ENCODE results near the gene KIF2C. TPM values are rescaled to one million over a fixed set of nuclear protein-coding genes. Genes with fewer than 3 reads are reported as not detected.

KIF2C gene
- polyA plus RNA-seq, 3 donors: 0.13 to 0.29 (median 0.24) TPM

- Mint-ChIP-seq H3K4me3 (peak overlapping the region; percentile 77 to 81), H3K27me3 (ENCODE audit: low read depth in 3 of 3) (peaks cover under 1 to 8% (median 2%) of the 10 kb centered on the region in 3 donors), H3K9me3 (peaks cover 0 to 3% (median 0%) of the 10 kb centered on the region in 7 donors), H3K4me1 (peaks cover 68% of the 10 kb centered on the region), H3K27ac (peak overlapping the region; percentile 83 to 92 (median 89)), H3K36me3 (peaks cover 6 to 8% of the 10 kb centered on the region in 2 donors)
- TF ChIP-seq, protein P1, sequence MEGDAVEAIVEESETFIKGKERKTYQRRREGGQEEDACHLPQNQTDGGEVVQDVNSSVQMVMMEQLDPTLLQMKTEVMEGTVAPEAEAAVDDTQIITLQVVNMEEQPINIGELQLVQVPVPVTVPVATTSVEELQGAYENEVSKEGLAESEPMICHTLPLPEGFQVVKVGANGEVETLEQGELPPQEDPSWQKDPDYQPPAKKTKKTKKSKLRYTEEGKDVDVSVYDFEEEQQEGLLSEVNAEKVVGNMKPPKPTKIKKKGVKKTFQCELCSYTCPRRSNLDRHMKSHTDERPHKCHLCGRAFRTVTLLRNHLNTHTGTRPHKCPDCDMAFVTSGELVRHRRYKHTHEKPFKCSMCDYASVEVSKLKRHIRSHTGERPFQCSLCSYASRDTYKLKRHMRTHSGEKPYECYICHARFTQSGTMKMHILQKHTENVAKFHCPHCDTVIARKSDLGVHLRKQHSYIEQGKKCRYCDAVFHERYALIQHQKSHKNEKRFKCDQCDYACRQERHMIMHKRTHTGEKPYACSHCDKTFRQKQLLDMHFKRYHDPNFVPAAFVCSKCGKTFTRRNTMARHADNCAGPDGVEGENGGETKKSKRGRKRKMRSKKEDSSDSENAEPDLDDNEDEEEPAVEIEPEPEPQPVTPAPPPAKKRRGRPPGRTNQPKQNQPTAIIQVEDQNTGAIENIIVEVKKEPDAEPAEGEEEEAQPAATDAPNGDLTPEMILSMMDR (IDR thresholded peaks at IDR 0.05): no peak
- intact Hi-C loops (cut with micrococcal nuclease): loop anchor here (10.0 kb wide), 2 partner anchors 49 to 51 kb away; partner anchors contain the start of genes ARMH1 (in 1 of the 2), RPS8 (in 1 of the 2) and TMEM53 (in 1 of the 2)
- 33% methylated on average over 20 of the region's 28 CpGs for WGBS (ENCODE audit: insufficient coverage)
- peak overlapping the region; percentile 52 to 71 for H3K27ac ChIP-seq (ENCODE audit: low read depth in 1 of 2, low read length in 2 of 2)
- no peaks in the 10 kb centered on the region for H4K20me1 ChIP-seq (ENCODE audit: insufficient read depth, low read length)
- peak overlapping the region; percentile 9 to 73 (median 31) for H3K4me3 ChIP-seq (replicated peaks in 1 of 3; ENCODE audit: low read depth in 2 of 3, low read length in 3 of 3)
- H3K9ac ChIP-seq (ENCODE audit: insufficient read depth, low read length, poor library complexity, severe bottlenecking): peak overlapping the region; percentile 47
- peaks cover 50 to 67% of the 10 kb centered on the region in 2 donors for H3K4me1 ChIP-seq (ENCODE audit: control insufficient read depth in 1 of 2, insufficient read depth in 2 of 2, low read length in 2 of 2)
- H3K4me2 ChIP-seq (replicated peaks; ENCODE audit: extremely low read depth, low read length, poor library complexity, severe bottlenecking): peak overlapping the region; percentile 88
- H2AFZ ChIP-seq (ENCODE audit: insufficient read depth, low read depth, low read length, poor library complexity, severe bottlenecking): peak overlapping the region; percentile 79
- H3K27me3 ChIP-seq (ENCODE audit: control insufficient read depth in 2 of 2, insufficient read depth in 2 of 2, low read length in 2 of 2): no peaks in the 10 kb centered on the region
- H3K36me3 ChIP-seq (replicated peaks in 1 of 2; ENCODE audit: control insufficient read depth in 1 of 2, insufficient read depth in 2 of 2, low read length in 2 of 2): no peaks in the 10 kb centered on the region
- peak; percentile 50 to 74 (median 67) for DNase-seq
- peaks cover 7% of the 10 kb centered on the region for H3K79me2 ChIP-seq (ENCODE audit: insufficient read depth, low read length)
- no peaks in the 10 kb centered on the region for H3K9me3 ChIP-seq (replicated peaks in 1 of 2; ENCODE audit: control insufficient read depth in 1 of 2, insufficient read depth in 1 of 2, low read length in 2 of 2)
These were observed 15.9 kb upstream of the KIF2C start for GRCh38 chr1:44723496-44724295.

GRCh38 chr1:44724296-44724954, 15.2 kb upstream of the KIF2C start:
- Histone ChIP-seq H3K36me3 (replicated peaks in 1 of 2; ENCODE audit: control insufficient read depth in 1 of 2, insufficient read depth in 2 of 2, low read length in 2 of 2) (no peaks in the 10 kb centered on the region), H3K4me1 (ENCODE audit: control insufficient read depth in 1 of 2, insufficient read depth in 2 of 2, low read length in 2 of 2) (peaks cover 56 to 74% of the 10 kb centered on the region in 2 donors), H3K4me3 (replicated peaks in 1 of 3; ENCODE audit: low read depth in 2 of 3, low read length in 3 of 3) (peak overlapping the region in 2 of 3 experiments; percentile 31 to 73), H3K79me2 (ENCODE audit: insufficient read depth, low read length) (peaks cover 7% of the 10 kb centered on the region), H4K20me1 (ENCODE audit: insufficient read depth, low read length) (no peaks in the 10 kb centered on the region), H2AFZ (ENCODE audit: insufficient read depth, low read depth, low read length, poor library complexity, severe bottlenecking) (peak overlapping the region; percentile 79), H3K27ac (ENCODE audit: low read depth in 1 of 2, low read length in 2 of 2) (peak overlapping the region in 1 of 2 donors; percentile 71), H3K9ac (ENCODE audit: insufficient read depth, low read length, poor library complexity, severe bottlenecking) (peak overlapping the region; percentile 47), H3K4me2 (replicated peaks; ENCODE audit: extremely low read depth, low read length, poor library complexity, severe bottlenecking) (peak overlapping the region; percentile 88), H3K27me3 (ENCODE audit: control insufficient read depth in 2 of 2, insufficient read depth in 2 of 2, low read length in 2 of 2) (no peaks in the 10 kb centered on the region), H3K9me3 (replicated peaks in 1 of 2; ENCODE audit: control insufficient read depth in 1 of 2, insufficient read depth in 1 of 2, low read length in 2 of 2) (no peaks in the 10 kb centered on the region)
- Mint-ChIP-seq H3K4me3 (peak overlapping the region; percentile 65 to 68), H3K9me3 (peaks cover 0 to 3% (median 0%) of the 10 kb centered on the region in 7 donors), H3K36me3 (peaks cover 6 to 8% of the 10 kb centered on the region in 2 donors), H3K27ac (peak overlapping the region in 1 of 7 donors; percentile 90), H3K27me3 (ENCODE audit: low read depth in 3 of 3) (peaks cover 0 to 4% (median 0%) of the 10 kb centered on the region in 3 donors), H3K4me1 (peaks cover 68% of the 10 kb centered on the region)
- intact Hi-C loops (cut with micrococcal nuclease): loop anchor here (10.0 kb wide), 2 partner anchors 50 kb away; partner anchors contain the start of genes ARMH1 (in 1 of the 2), RPS8 (in 1 of the 2) and TMEM53 (in 1 of the 2)
- WGBS (ENCODE audit: insufficient coverage): 76% methylated on average over 46 of the region's 64 CpGs
- DNase-seq: no peak
- TF ChIP-seq, protein P1 (IDR thresholded peaks at IDR 0.05): no peak

Measured in CD14-positive monocyte (primary cell).